GM21528 (cell line): ENCODE data around the gene TMPRSS13.
"Not testable (repeated sequence)": the region's sequence is repeated elsewhere in the genome, so short reads cannot be mapped to it uniquely, and the experiment has no call there.

Experiments used
- ATAC-seq: cut with Tn5 transposase; IDR thresholded peaks from one replicate; pipeline ENCODE4 v1.9.1; 2021; ENCODE audit warnings: mild to moderate bottlenecking, moderate library complexity; ENCODE audit not compliant: unreplicated experiment, low FRiP score

Gene TMPRSS13

GRCh38 chr11:117950993-117951961 lies 22.1 kb upstream of the TMPRSS13 start:
- no peak for ATAC-seq

DNA sequence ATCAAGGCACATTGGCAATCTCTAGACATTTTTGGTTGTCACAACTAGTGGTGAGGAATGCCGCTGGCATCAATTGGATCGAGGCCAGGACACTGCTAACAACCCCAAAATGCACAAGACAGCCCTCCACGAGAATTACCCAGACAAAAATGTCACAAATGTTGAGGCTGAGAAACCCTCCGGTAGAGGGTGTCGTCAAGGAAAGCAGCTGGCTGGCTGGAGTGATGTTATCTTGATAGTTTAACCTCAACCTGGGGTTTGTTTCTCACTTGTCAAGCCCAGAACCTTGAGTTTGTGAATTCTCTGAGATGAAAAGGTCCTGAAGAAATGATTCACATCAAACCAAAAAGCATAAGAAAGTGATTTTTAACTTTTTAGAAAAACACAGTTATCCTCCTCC lies 21.1 kb upstream of the TMPRSS13 start:
- ATAC-seq: no peak

GRCh38 chr11:117949062-117949461 lies 19.9 kb upstream of the TMPRSS13 start:
- no peak for ATAC-seq

- ATAC-seq: not testable (repeated sequence)
Measured at GRCh38 chr11:117948466-117948865, 19.3 kb upstream of the TMPRSS13 start.

GRCh38 chr11:117947751-117948150 lies 18.5 kb upstream of the TMPRSS13 start:
- not testable (repeated sequence) for ATAC-seq

DNA sequence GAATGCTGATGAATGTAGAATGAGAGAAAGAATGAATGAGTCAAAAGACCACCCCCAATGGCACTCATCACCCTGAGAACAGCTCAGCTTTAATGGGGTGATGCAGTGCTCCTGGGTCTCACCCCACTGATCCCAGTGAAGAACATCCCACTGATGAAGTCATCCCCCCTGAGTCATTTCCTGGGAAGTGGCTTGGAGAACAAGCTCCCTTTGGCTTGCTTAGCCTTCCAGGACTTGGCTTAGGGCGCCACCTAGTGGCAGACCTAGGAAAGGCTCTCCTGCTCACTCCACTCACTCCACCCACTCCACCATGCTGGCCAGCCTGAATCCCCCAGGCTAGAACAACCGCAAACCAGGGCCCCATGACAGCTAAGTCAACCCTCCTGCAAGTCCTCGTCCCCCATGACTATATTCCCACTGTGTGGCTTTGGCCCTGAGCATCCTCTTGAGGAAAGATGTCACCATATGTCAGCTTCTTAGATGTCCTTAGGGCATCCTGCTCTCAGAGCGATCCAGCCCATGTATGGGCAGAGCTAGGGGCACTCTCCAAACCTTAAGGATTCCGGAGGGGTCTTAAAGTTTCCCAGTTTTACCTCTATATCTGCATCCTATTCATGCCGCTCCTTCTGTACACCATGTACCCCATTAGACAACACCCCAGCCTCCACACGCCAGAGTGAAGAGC lies 17.8 kb upstream of the TMPRSS13 start:
- no peak for ATAC-seq

GRCh38 chr11:117946156-117946841 lies 17.1 kb upstream of the TMPRSS13 start:
- ATAC-seq: no peak

- ATAC-seq: no peak
Measured at GRCh38 chr11:117945047-117945810, 16.0 kb upstream of the TMPRSS13 start.

GRCh38 chr11:117944554-117944953 lies 15.4 kb upstream of the TMPRSS13 start:
- ATAC-seq: no peak

- ATAC-seq: no peak
Measured at GRCh38 chr11:117941976-117942654, 12.9 kb upstream of the TMPRSS13 start.

DNA sequence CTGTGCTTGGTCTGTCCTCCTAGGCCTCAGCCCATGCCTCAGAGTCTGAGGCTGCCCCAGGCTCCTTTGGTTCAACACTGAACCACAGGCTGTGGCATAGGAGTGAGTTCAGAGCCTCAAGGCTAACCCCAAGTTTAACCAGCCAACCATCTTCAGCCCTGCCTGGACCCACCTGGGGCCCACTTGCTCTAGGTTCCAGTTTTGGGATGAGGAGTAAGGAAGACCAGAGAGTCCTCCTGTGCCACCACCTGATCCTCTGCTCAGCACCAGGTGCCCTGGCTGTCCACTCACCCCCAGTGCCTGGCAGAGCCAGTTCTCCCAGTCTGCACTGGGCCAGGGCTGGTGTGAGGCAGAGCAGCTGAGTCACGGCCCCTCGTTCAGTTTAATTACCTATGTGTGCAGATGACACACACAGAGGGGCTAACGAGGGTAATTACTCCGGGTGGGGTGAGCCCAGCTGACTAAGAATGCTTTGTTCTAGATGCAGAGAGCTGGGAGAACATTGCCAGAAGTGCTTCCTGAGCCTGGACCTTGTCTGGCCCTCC lies 12.0 kb upstream of the TMPRSS13 start:
- ATAC-seq: no peak

GRCh38 chr11:117940736-117941135 lies 11.5 kb upstream of the TMPRSS13 start:
- ATAC-seq: no peak

DNA sequence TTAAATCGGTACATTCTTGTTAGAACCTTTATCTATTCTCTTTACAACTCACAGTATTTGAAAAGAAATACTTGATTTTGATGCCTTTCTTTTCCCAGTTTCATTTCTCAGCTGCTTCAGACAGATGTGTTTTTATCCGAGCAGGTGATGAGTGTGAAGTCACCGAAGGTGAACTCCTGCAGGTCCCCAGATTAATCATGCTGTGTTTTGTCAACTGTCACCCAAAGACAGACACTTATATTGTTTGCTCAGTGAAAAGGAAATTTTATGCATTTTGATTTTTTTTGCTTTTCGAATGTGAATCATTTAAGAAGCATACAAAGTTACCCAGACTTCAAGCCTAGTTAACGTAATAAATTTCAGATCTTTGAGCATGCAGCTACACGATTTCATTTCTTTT lies 7.8 kb upstream of the TMPRSS13 start:
- ATAC-seq: no peak

GRCh38 chr11:117934526-117935307 lies 5.5 kb upstream of the TMPRSS13 start:
- ATAC-seq: no peak

DNA sequence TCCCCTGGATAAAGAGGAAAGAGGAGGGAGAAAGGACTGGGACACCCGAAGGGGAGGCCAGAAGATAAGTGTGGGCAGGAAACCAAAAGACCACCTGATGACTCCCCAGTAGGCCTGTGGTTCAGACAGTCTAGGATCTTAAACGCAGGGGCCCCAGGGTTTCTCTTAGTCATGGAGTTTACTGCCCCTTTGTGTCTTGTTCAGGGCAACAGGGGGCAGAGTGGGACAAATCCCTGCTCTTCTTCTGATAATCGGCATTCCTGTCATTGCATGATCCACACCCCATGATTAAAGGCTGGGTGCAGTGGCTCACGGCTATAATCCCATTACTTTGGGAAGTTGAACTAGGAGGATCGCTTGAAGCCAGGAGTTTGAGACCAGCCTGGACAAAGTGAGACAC lies 4.7 kb upstream of the TMPRSS13 start:
- ATAC-seq: no peak

DNA sequence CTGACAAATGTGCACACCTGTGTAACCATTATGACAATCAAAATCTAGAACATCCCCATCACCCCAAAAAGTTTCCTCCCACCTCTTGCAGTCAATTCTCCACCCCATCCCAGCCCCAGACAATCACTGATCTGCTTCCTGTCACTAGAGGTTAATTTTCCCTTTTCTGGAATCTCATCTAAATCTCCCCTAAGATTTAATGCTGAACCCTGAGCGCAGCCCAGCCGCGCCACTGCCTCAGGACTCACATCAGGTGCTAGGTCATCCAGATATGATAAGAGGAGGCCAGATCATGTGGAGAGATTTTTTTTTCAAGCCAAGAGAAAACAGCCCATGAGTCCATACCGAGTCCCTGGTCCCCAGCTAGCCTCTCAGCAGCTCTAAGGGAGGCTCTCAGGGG lies 4.3 kb upstream of the TMPRSS13 start:
- no peak for ATAC-seq

DNA sequence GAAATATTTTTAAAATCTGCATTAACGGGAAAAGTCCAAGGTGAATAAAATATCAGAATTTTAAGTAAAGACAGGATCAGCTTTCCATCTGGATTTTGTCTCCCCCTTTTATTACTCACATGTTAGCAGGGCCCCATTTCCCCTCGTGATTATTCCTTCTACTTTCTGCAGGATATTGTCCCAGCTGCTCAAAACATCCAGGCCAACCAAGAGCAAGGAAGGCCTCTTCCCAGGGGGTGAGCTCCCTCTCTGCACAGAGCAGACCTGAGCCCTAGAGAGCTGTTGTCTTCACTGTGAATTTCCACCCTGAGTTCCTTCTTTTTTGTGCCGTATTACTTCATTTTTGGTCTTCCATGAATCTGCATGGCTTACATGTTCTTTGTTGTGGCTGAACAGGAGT lies 3.7 kb upstream of the TMPRSS13 start:
- ATAC-seq: no peak

- no peak for ATAC-seq
Measured at GRCh38 chr11:117932426-117932825, 3.2 kb upstream of the TMPRSS13 start.

- ATAC-seq: no peak
Measured at GRCh38 chr11:117931971-117932370, 2.8 kb upstream of the TMPRSS13 start.
